Measurements from ENCODE around the gene SPECC1.

- TF ChIP-seq POLR2A (IDR thresholded peaks at IDR 0.05; ENCODE audit: low read depth, low read length) = no peak
- TF ChIP-seq CTCF (IDR thresholded peaks at IDR 0.05; ENCODE audit: extremely low read depth in 1 of 2, insufficient read depth in 1 of 2, low read depth in 1 of 2, low read length in 2 of 2) = no peak
- no peak for TF ChIP-seq EZH2 (IDR thresholded peaks at IDR 0.05; ENCODE audit: borderline replicate concordance, low read depth, low read length, severe bottlenecking)
- TF ChIP-seq POLR2AphosphoS5 (IDR thresholded peaks at IDR 0.05; ENCODE audit: insufficient read depth, low read depth, low read length) = no peak
- TF ChIP-seq JUN (IDR thresholded peaks at IDR 0.05; ENCODE audit: borderline replicate concordance, insufficient read depth, insufficient read length, low read depth) = no peak
- no peak for TF ChIP-seq GATA2 (IDR thresholded peaks at IDR 0.05; ENCODE audit: insufficient read depth, insufficient read length, low read depth, low read length)
- TF ChIP-seq MAX (IDR thresholded peaks at IDR 0.05; ENCODE audit: insufficient read depth, insufficient read length) = no peak
Observed at GRCh38 chr17:20158580-20158979, 149.4 kb downstream of the SPECC1 start.
